ENCODE measurements around the gene PCDHA1.

The PCDHA1 gene

GRCh38 chr5:141041427-141041785 lies 255.5 kb downstream of the PCDHA1 start:
- DNase-seq (ENCODE audit: low read depth), result no peak
- H3K4me3 ChIP-seq (ENCODE audit: low read depth, low read length), result no peak overlapping the region
- TF ChIP-seq CTCF (IDR thresholded peaks at IDR 0.05; ENCODE audit: low read depth, low read length, missing control alignments), result no peak

- no peak for DNase-seq (ENCODE audit: low read depth)
- no peak overlapping the region for H3K4me3 ChIP-seq (ENCODE audit: low read depth, low read length)
- no peak for TF ChIP-seq CTCF (IDR thresholded peaks at IDR 0.05; ENCODE audit: low read depth, low read length, missing control alignments)
Observed at GRCh38 chr5:141042555-141042954, 256.6 kb downstream of the PCDHA1 start.

GRCh38 chr5:141050622-141051520 lies 264.9 kb downstream of the PCDHA1 start, which contains the start of gene PCDHB1:
TSS of gene PCDHB1 (plus strand) at chr5:141051374. CDS start at chr5:141051471, 97 bp downstream.
- no peak for TF ChIP-seq CTCF (IDR thresholded peaks at IDR 0.05; ENCODE audit: low read depth, low read length, missing control alignments)
- no peak within 1 kb of the TSS for H3K4me3 ChIP-seq (ENCODE audit: low read depth, low read length)
- DNase-seq (ENCODE audit: low read depth), result no peak

- H3K4me3 ChIP-seq (ENCODE audit: low read depth, low read length), result no peak overlapping the region
- no peak for TF ChIP-seq CTCF (IDR thresholded peaks at IDR 0.05; ENCODE audit: low read depth, low read length, missing control alignments)
- DNase-seq (ENCODE audit: low read depth), result no peak
Observed at GRCh38 chr5:141051521-141051866, 265.6 kb downstream of the PCDHA1 start.
